GM18517 (cell line): ENCODE data around the gene PAX5.

Experiments used
- ATAC-seq: cut with Tn5 transposase; IDR thresholded peaks from one replicate; pipeline ENCODE4 v1.9.1; 2021; ENCODE audit warnings: mild to moderate bottlenecking, moderate library complexity; ENCODE audit not compliant: unreplicated experiment

Gene PAX5

GRCh38 chr9:36818242-36818938 is 215.7 kb downstream of the PAX5 start:
- no peak for ATAC-seq

- no peak for ATAC-seq
Observed at GRCh38 chr9:36817160-36817834, 216.8 kb downstream of the PAX5 start.

GRCh38 chr9:36816371-36816770 is 217.7 kb downstream of the PAX5 start:
- no peak for ATAC-seq

- no peak for ATAC-seq
Observed at GRCh38 chr9:36815566-36816348, 218.3 kb downstream of the PAX5 start.

GRCh38 chr9:36815023-36815422 is 219.0 kb downstream of the PAX5 start:
- no peak for ATAC-seq

GRCh38 chr9:36813154-36813553 is 220.9 kb downstream of the PAX5 start:
- ATAC-seq = no peak

GRCh38 chr9:36812556-36812955 is 221.5 kb downstream of the PAX5 start:
- no peak for ATAC-seq

- ATAC-seq = no peak
Observed at GRCh38 chr9:36808251-36808650, 225.8 kb downstream of the PAX5 start.

GRCh38 chr9:36803961-36804360 is 230.1 kb downstream of the PAX5 start:
- ATAC-seq = no peak

- ATAC-seq = no peak
Observed at GRCh38 chr9:36802201-36802920, 231.7 kb downstream of the PAX5 start.

- no peak for ATAC-seq
Observed at GRCh38 chr9:36800455-36800854, 233.6 kb downstream of the PAX5 start.

GRCh38 chr9:36798350-36799065 is 235.6 kb downstream of the PAX5 start:
- no peak for ATAC-seq

- no peak for ATAC-seq
Observed at GRCh38 chr9:36797471-36798220, 236.4 kb downstream of the PAX5 start.

- no peak for ATAC-seq
Observed at GRCh38 chr9:36796671-36797419, 237.2 kb downstream of the PAX5 start.

GRCh38 chr9:36794461-36794860 is 239.6 kb downstream of the PAX5 start:
- no peak for ATAC-seq

GRCh38 chr9:36793277-36793676 is 240.8 kb downstream of the PAX5 start:
- no peak for ATAC-seq

GRCh38 chr9:36791222-36791950 is 242.7 kb downstream of the PAX5 start:
- no peak for ATAC-seq

- ATAC-seq = no peak
Observed at GRCh38 chr9:36789886-36790285, 244.2 kb downstream of the PAX5 start.
